H1 (cell line): ENCODE measurements around the gene FAM163A. TPM values are rescaled to one million over a fixed set of nuclear protein-coding genes. Genes with fewer than 3 reads are reported as not detected.

Experiments used
- CTCF ChIA-PET: fragments of 300-600 bp; sonication (Branson Sonifier 250); formaldehyde crosslinking; loops from one replicate; lab custom pipeline; 2021; ENCODE audit not compliant: partially characterized antibody; lab: Charles Lee
- POLR2A ChIA-PET: fragments of 300-600 bp; sonication (Branson Sonifier 250); formaldehyde crosslinking; loops from one replicate; lab custom pipeline; 2021; ENCODE audit warnings: inconsistent platforms; ENCODE audit not compliant: partially characterized antibody; lab: Charles Lee
- DNase-seq, 2 experiments: peaks; one replicate each; pipeline versions ENCODE4 v3.0.0 to v3.0.0-alpha.2; 2010 to 2022; ENCODE audit warnings: low spot score in 2 of 2, low read depth in 1 of 2, mixed read lengths in 1 of 2
- FAIRE-seq: peaks from 2 replicates; lab custom pipeline; 2011; peaks lifted over from hg19 to GRCh38; lab: Jason Lieb, UNC
- H2AFZ ChIP-seq: 2 replicates; pipeline ENCODE4 v1.8.1; 2012; ENCODE audit warnings: low read length, inconsistent platforms
- H2AK5ac ChIP-seq: 2 replicates; pipeline ENCODE4 v1.6.1; 2013; ENCODE audit warnings: low read depth, low read length
- H2BK120ac ChIP-seq: replicated peaks from 2 replicates; pipeline ENCODE3; 2013; ENCODE audit warnings: low read depth, low read length, inconsistent platforms
- H2BK12ac ChIP-seq: 2 replicates; pipeline ENCODE4 v1.6.1; 2013; ENCODE audit warnings: low read depth, low read length
- H2BK15ac ChIP-seq: 2 replicates; pipeline ENCODE4 v1.6.1; 2013; ENCODE audit warnings: low read length
- H2BK20ac ChIP-seq: 2 replicates; pipeline ENCODE4 v1.6.1; 2013; ENCODE audit warnings: low read length
- H2BK5ac ChIP-seq: 2 replicates; pipeline ENCODE4 v1.6.1; 2013; ENCODE audit warnings: low read depth, low read length
- H3K14ac ChIP-seq: 2 replicates; pipeline ENCODE4 v1.6.1; 2013; ENCODE audit warnings: inconsistent platforms; ENCODE audit not compliant: insufficient read length
- H3K18ac ChIP-seq: 2 replicates; pipeline ENCODE4 v1.6.1; 2013; ENCODE audit warnings: low read length; ENCODE audit errors: extremely low read depth
- H3K23ac ChIP-seq: 2 replicates; pipeline ENCODE4 v1.6.1; 2013; ENCODE audit warnings: inconsistent platforms; ENCODE audit not compliant: insufficient read length
- H3K23me2 ChIP-seq: 2 replicates; pipeline ENCODE4 v1.6.1; 2013; ENCODE audit warnings: low read depth, low read length
- H3K27ac ChIP-seq: 2 replicates; pipeline ENCODE4 v1.6.1; 2011; ENCODE audit warnings: low read depth, low read length, inconsistent platforms
- H3K27me3 ChIP-seq, 4 experiments: replicated peaks in 1 of 4; 1 replicate in 1 of 4; 2 replicates in 3 of 4; pipeline versions ENCODE4 v1.6.1 to v1.8.1; 2011 to 2013; ENCODE audit warnings: low read length in 3 of 4, mild to moderate bottlenecking in 3 of 4, inconsistent platforms in 2 of 4, mixed read lengths in 2 of 4, moderate library complexity in 1 of 4; ENCODE audit not compliant: control insufficient read depth in 3 of 4, insufficient read depth in 3 of 4; ENCODE audit errors: extremely low read depth in 1 of 4
- H3K36me3 ChIP-seq, 4 experiments: 2 replicates each; pipeline versions ENCODE4 v1.6.1 to v1.8.1; 2011 to 2013; ENCODE audit warnings: mild to moderate bottlenecking in 4 of 4, low read length in 3 of 4, moderate library complexity in 2 of 4, control low read depth in 1 of 4, inconsistent platforms in 1 of 4; ENCODE audit not compliant: insufficient read depth in 4 of 4, control insufficient read depth in 2 of 4
- H3K4ac ChIP-seq: replicated peaks from 2 replicates; pipeline ENCODE3; 2013; ENCODE audit warnings: low read length, low read depth, mixed read lengths, inconsistent platforms; ENCODE audit not compliant: insufficient read length
- H3K4me1 ChIP-seq, 4 experiments: replicated peaks in 1 of 4; 1 replicate in 1 of 4; 2 replicates in 3 of 4; pipeline versions ENCODE4 v1.6.1 to v1.8.1; 2011 to 2013; ENCODE audit warnings: low read length in 3 of 4, inconsistent platforms in 2 of 4, mixed read lengths in 1 of 4; ENCODE audit not compliant: insufficient read depth in 4 of 4, control insufficient read depth in 3 of 4
- H3K4me2 ChIP-seq, 2 experiments: 2 replicates each; pipeline versions ENCODE4 v1.6.1 to v1.8.1; 2011 to 2013; ENCODE audit warnings: low read depth in 2 of 2, low read length in 2 of 2, control low read depth in 1 of 2, inconsistent platforms in 1 of 2, mild to moderate bottlenecking in 1 of 2; ENCODE audit not compliant: insufficient read depth in 1 of 2
- H3K4me3 ChIP-seq, 4 experiments: fragments of 200-600, 300-600 bp in 1 of 4; sonication (generic), shearing (Covaris generic), sonication (Bioruptor Twin) in 1 of 4; 2 replicates each; pipeline versions ENCODE4 v1.5.1 to v1.8.1; 2011 to 2016; ENCODE audit warnings: low read length in 4 of 4, low read depth in 3 of 4, control low read depth in 2 of 4, inconsistent platforms in 2 of 4, mild to moderate bottlenecking in 2 of 4, mixed read lengths in 1 of 4, moderate library complexity in 1 of 4; ENCODE audit not compliant: insufficient read depth in 2 of 4; ENCODE audit errors: extremely low read depth in 1 of 4
- H3K56ac ChIP-seq: replicated peaks from 2 replicates; pipeline ENCODE3; 2013; ENCODE audit warnings: low read depth, mild to moderate bottlenecking, mixed read lengths, low read length, inconsistent platforms; ENCODE audit not compliant: insufficient read length
- H3K79me1 ChIP-seq: 2 replicates; pipeline ENCODE4 v1.6.1; 2013; ENCODE audit warnings: low read depth, low read length, control low read depth
- H3K79me2 ChIP-seq, 2 experiments: 2 replicates each; pipeline versions ENCODE4 v1.6.1 to v1.8.1; 2012 to 2013; ENCODE audit warnings: low read length in 2 of 2, mild to moderate bottlenecking in 2 of 2, inconsistent platforms in 1 of 2; ENCODE audit not compliant: insufficient read depth in 2 of 2, control insufficient read depth in 1 of 2
- H3K9ac ChIP-seq, 4 experiments: replicated peaks in 1 of 4; 1 replicate in 1 of 4; 2 replicates in 3 of 4; pipeline versions ENCODE4 v1.6.1 to v1.8.1; 2011 to 2013; ENCODE audit warnings: low read depth in 3 of 4, low read length in 3 of 4, control low read depth in 2 of 4, mild to moderate bottlenecking in 2 of 4, moderate library complexity in 2 of 4, inconsistent platforms in 1 of 4; ENCODE audit errors: extremely low read depth in 1 of 4
- H3K9me3 ChIP-seq, 2 experiments: 2 replicates each; pipeline versions ENCODE4 v1.6.1 to v1.8.1; 2012 to 2013; ENCODE audit warnings: mild to moderate bottlenecking in 2 of 2, moderate library complexity in 2 of 2, control low read depth in 1 of 2, inconsistent platforms in 1 of 2, low read depth in 1 of 2, low read length in 1 of 2, mixed read lengths in 1 of 2; ENCODE audit not compliant: insufficient read depth in 2 of 2
- H4K20me1 ChIP-seq, 2 experiments: replicated peaks in 1 of 2; 2 replicates each; pipeline versions ENCODE3 to v1.8.1; 2011 to 2013; ENCODE audit warnings: inconsistent platforms in 2 of 2, low read length in 2 of 2, mild to moderate bottlenecking in 1 of 2; ENCODE audit not compliant: insufficient read depth in 2 of 2, control insufficient read depth in 1 of 2
- H4K5ac ChIP-seq: 2 replicates; pipeline ENCODE4 v1.6.1; 2013; ENCODE audit warnings: low read length, low read depth, mixed read lengths, inconsistent platforms; ENCODE audit not compliant: insufficient read length
- H4K8ac ChIP-seq: 2 replicates; pipeline ENCODE4 v1.8.0; 2013; ENCODE audit warnings: mild to moderate bottlenecking, moderate library complexity, low read length, inconsistent platforms; ENCODE audit not compliant: insufficient read depth; ENCODE audit errors: extremely low read depth
- H4K91ac ChIP-seq: replicated peaks from 2 replicates; pipeline ENCODE3; 2013; ENCODE audit warnings: low read length, mixed read lengths, inconsistent platforms; ENCODE audit not compliant: insufficient read length
- CHD1 ChIP-seq: IDR thresholded peaks from 2 replicates; pipeline ENCODE4 v1.6.1; 2012; ENCODE audit warnings: low read depth, low read length, improper control_type of control experiment
- CTCF ChIP-seq, 3 experiments: IDR thresholded peaks; 1 replicate in 2 of 3; 2 replicates in 1 of 3; pipeline versions ENCODE4 v1.5.1 to v1.6.1; 2011; ENCODE audit warnings: low read length in 3 of 3, mild to moderate bottlenecking in 3 of 3, inconsistent platforms in 2 of 3, low read depth in 1 of 3, moderate library complexity in 1 of 3; ENCODE audit not compliant: insufficient read depth in 1 of 3; ENCODE audit errors: control extremely low read depth in 1 of 3
- JUN ChIP-seq: IDR thresholded peaks from 2 replicates; pipeline ENCODE4 v1.6.1; 2011; ENCODE audit warnings: low read depth, mild to moderate bottlenecking, improper control_type of control experiment, low read length
- WGBS, 2 experiments: shearing (Covaris generic) in 1 of 2; methylation state at CpG; one replicate each; pipeline versions ENCODE4 v1.1.6 to v1.1.7; 2013 to 2015; ENCODE audit warnings: low lambda C conversion rate in 2 of 2, mixed read lengths in 2 of 2, inconsistent platforms in 1 of 2, low coverage in 1 of 2, missing lambda C conversion rate in 1 of 2; ENCODE audit not compliant: insufficient replicate concordance in 2 of 2, insufficient coverage in 1 of 2, insufficient read length in 1 of 2; ENCODE audit errors: extremely low coverage in 1 of 2, missing lambda C conversion rate in 1 of 2; 5-methylcytosine and 5-hydroxymethylcytosine counted together
- polyA plus RNA-seq, 7 experiments: library from polyadenylated mRNA; depleted of rRNA in 3 of 7; stranded (reverse) in 5 of 7; unstranded in 2 of 7; fragments of >200 nt in 5 of 7; fragments of 200-250 nt in 2 of 7; gene quantifications; 1 replicate in 5 of 7; 2 replicates in 1 of 7; 4 replicates in 1 of 7; pipeline versions ENCODE4 v1.2.1 to v1.2.3, GENCODE V29; 2011 to 2013; ENCODE audit warnings: missing spikeins in 2 of 7, mixed read lengths in 2 of 7
- total RNA-seq: library from RNA; stranded (reverse); fragmentation: NEBNext Ultra II Directional; extraction: Animal tissue kit (Norgen Biotek cat#: 25700); gene quantifications from 2 replicates; pipeline ENCODE4 v1.2.1, GENCODE V29; 2021

The FAM163A gene
- total and polyA plus RNA-seq, 2 of the 8 experiments (the other 6 are each of a cell fraction or from before 2014, with no cell fraction given), result 0.13 to 0.18 TPM

- Histone ChIP-seq H3K27me3 (no peaks in the 10 kb centered on the region), H3K14ac (no peak overlapping the region), H3K4me3 (no peak overlapping the region), H2AFZ (no peak overlapping the region), H2BK12ac (no peak overlapping the region), H3K4ac (no peak overlapping the region), H3K18ac (no peak overlapping the region), H2AK5ac (no peak overlapping the region), H2BK20ac (no peak overlapping the region), H4K91ac (no peak overlapping the region), H2BK5ac (no peak overlapping the region), H3K27ac (no peak overlapping the region), H3K23ac (no peak overlapping the region), H3K79me1 (no peaks in the 10 kb centered on the region), H4K20me1 (no peaks in the 10 kb centered on the region), H3K23me2 (no peaks in the 10 kb centered on the region), H3K79me2 (no peaks in the 10 kb centered on the region), H3K36me3 (no peaks in the 10 kb centered on the region), H4K8ac (no peak overlapping the region), H2BK15ac (no peak overlapping the region), H2BK120ac (no peak overlapping the region), H3K4me2 (no peak overlapping the region), H4K5ac (no peak overlapping the region), H3K4me1 (peaks cover 5 to 15% (median 7%) of the 10 kb centered on the region in 4 experiments; a peak in 4 of 7 replicates), H3K56ac (no peak overlapping the region), H3K9me3 (no peaks in the 10 kb centered on the region), H3K9ac (no peak overlapping the region)
- TF ChIP-seq JUN (no peak), CTCF (IDR thresholded peaks at IDR 0.05; ENCODE audit: control extremely low read depth in 1 of 3, insufficient read depth in 1 of 3, low read depth in 1 of 3, low read length in 3 of 3) (no peak), CHD1 (no peak)
- 91% methylated on average over 2 of the region's 2 CpGs; no CpG with 5 or more reads in 1 of the 2 experiments for WGBS, 2 experiments
- CTCF ChIA-PET, result interaction anchor here (0.9 to 4.4 kb wide), 5 partner anchors 11 to 27 kb away, joined by 3 to 32 read pairs (median 4); no protein-coding TSS in a partner anchor
- POLR2A ChIA-PET, result no interaction called here
- no peak for DNase-seq
- no peak for FAIRE-seq
These were observed 42.6 kb downstream of the FAM163A start for GRCh38 chr1:179785728-179786127.
